KG1 (cell line): ENCODE results near the gene HINT3.
A peak's percentile ranks its signal among the peaks of the same experiment; 100 is the strongest.
"Not testable (repeated sequence)": the region's sequence is repeated elsewhere in the genome, so short reads cannot be mapped to it uniquely, and the experiment has no call there.

Source experiments
- DNase-seq: peaks from one replicate; lab custom pipeline; 2025; lab: John Stamatoyannopoulos, UW

HINT3 gene

GRCh38 chr6:125956506-125957390 lies at the start of gene HINT3:
HINT3 (plus strand) TSS chr6:125956770; CDS start chr6:125956978, 208 bp downstream.
- DNase-seq: peak; percentile 97

DNA sequence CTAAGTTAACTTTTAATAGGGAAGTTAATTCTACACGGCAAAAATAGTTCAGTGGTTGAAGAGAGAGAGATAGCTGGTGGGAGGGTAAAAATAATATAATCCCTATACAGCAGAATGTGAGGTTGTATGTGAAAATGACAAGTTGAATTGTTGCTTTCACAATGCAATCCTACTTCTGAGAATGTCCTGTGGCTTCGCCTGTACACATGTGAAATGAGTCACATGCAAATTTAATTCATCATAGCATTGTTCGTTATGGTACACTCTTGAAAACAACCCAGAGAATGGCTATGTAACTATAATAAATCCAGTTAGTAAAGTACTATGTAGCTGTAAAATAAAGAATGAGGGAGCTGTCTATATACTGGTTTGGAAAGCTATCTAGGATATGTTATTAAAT lies 46.0 kb upstream of the HINT3 start:
- DNase-seq: no peak

DNA sequence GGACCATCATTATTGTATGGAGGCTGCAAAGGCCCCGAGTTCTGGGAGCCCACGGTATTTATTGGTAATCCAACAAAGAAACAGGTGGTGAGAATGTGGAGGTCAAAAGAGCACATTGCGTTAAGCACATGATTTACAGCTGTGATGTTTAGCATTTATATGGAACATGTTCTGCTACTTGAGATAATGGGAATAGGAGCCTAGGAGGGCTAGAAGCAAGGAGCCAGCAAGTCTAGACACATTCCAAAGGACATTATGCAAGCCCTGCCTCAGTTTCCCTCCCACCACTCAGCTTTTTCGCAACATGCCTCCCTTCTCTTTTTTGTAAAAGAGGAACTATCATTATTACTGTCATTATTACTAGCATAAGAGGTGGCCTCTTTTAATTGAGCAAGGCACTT lies 45.5 kb upstream of the HINT3 start:
- not testable (repeated sequence) for DNase-seq

DNA sequence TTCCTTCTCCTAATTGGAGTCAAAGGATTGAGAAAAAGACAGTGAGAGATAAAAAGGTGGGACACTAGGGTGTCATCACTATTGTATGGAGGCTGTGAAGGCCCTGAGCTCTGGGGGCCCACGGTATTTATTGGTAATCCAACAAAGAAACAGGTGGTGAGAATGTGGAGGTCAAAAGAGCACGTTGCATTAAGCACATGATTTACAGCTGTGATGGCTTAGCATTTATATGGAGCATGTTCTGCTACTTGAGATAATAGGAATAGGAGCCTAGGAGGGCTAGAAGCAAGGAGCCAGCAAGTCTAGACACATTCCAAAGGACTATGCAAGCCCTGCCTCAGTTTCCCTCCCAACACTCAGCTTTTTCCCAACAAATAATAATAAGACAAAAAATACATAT lies 44.1 kb upstream of the HINT3 start:
- DNase-seq: not testable (repeated sequence)

GRCh38 chr6:125913145-125913544 lies 43.4 kb upstream of the HINT3 start:
- no peak for DNase-seq

DNA sequence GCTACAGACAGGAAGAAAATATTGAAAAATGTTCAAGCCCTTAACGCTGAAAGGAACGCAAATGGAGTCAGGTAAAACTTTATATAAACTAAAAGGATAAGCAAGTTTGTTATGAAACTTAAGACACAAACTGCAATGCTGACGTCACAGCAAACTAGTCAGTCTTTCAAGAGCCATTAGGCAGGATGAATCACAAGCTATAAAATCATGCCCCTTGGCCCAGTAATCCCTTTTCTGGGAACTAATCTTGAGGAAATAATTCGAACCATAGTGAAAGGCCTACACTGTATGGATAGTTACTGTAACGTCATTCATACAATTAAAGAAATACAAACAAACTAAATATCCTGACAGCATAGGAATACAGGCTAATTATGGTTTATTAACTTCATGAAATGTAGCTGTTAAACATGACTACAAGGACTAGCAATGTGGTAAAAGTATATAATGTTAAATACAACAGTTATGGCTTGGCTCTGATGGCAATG lies 42.7 kb upstream of the HINT3 start:
- no peak for DNase-seq

DNA sequence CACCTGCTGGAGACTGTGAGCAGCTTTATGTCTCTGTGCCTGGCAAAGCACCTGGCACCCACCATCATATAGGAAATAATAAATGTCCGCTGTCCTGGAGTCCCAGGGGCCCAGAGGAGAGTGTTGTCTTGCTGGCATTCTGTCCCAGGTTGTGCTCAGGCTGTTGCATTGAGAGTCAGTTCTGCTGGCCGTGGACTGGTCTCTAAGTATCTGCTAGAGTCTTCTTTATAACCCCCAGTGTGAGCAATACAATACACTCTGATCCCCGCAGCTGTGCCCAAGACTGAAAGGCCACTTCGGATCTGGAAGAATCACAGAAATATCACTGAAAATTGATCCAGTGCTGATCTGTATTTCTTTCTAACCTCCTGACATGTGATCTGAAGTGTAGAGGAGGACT lies 38.3 kb upstream of the HINT3 start:
- DNase-seq: no peak

DNA sequence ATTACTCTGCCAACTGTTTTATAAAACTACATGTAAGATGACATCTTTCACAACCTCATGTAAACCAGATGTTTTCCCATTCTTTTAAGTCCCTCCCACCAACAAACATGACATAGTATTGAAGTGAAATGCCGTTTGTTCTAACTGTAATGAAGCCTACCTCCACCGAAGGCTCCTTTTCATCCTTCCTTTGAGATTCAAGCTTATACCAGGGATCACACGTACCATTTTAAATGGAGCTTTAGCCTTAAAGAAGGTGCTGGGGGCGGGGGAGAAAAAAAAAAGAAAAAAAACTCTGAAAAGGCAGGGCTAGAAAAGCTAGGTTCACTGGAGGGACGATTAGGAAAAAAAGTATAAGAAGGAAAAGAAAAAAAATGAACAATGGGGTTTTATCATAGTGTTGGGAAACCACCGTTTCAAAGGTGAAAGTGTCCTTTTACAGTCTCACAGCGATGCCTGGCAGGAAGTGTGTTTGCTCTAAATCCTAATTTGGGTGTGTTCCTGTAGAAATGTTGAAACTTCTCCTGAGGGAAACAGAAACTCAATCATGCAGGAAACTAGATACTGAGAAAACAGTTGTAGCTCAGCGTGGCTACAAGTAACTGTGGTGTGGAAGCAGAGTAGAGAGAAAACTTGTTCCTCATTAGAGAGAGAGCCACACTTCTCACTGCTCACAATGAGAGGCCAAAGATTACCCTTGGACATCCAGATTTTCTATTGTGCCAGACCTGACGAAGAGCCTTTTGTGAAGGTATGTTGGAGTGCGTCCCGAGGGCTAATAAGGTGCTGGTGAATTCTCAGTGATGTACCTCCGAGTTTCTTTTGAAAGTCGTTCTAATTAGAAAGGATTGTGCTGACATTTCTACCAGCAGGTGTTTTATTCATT lies 37.6 kb upstream of the HINT3 start:
- DNase-seq: peak; percentile 34

DNA sequence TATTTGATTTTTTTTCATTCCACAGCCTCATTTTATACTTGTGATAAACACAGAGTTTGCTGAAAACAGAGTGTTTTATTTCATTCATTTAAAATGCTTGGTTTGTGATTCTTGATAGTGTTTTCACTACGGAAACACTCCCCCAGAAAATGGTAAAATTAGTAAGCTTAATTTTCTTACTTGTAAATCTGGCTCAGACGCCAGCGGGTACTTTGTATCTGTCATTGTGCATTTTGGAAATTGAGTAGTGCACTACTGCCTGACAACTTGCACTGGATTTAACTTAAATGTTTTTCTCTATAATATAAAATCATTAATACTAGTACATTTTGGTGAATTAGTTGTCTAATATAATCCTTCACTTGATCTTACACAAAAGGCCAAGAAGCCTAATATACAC lies 37.0 kb upstream of the HINT3 start:
- no peak for DNase-seq

- no peak for DNase-seq
Observed at GRCh38 chr6:125922322-125922860, 34.2 kb upstream of the HINT3 start.

- no peak for DNase-seq
Observed at GRCh38 chr6:125923366-125923877, 33.1 kb upstream of the HINT3 start.

- no peak for DNase-seq
Observed at GRCh38 chr6:125924169-125924568, 32.4 kb upstream of the HINT3 start.

DNA sequence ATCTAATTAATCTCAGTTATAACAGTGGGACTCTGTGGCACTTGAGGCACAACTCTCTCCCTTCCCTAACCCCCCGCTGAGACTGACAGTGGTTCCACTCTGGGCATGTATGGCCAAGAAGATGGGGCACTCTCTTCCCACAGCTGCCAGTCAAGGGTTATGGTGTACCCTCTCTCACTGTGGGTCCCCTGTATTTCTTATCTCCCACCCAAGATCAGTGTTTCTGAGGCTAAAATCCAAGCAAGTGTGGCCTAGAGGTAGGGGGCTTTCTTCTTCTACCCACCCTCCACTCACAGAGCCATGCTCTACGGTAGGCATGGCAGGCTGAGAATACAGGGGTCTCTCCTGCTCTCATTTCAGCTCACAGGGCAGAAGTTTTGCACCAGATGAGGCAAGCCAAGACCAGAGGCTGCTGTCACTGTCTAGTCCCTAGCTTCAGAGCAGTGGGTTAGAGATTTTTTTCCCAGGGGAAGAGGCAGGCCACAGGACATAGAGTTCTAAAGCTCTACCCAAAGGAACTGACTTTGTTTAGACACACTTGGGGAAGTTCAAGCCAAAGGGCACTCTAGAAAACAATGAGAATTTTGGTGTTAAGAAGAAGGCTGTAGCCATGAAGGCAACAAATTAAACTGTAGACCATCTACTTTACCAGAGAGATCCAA lies 31.7 kb upstream of the HINT3 start:
- no peak for DNase-seq

DNA sequence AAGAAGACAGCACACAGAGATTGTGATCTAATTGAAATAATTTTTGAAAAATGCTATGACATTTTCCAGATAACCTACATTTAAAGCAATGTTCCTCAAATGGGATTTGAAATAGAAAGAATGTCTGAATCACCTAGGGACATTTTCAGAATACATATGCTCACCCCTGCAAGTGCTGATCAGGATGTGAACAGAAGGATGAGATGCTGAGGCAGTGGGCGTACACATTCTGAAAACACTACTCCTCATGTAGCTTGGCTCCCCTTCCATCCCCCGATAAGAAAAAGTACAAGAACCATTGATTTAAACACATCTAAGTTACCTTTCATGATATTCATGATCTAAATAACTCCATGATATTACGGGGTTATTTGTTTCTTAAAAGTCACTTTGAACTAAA lies 29.9 kb upstream of the HINT3 start:
- DNase-seq: no peak

GRCh38 chr6:125927761-125928160 lies 28.8 kb upstream of the HINT3 start:
- DNase-seq: no peak

DNA sequence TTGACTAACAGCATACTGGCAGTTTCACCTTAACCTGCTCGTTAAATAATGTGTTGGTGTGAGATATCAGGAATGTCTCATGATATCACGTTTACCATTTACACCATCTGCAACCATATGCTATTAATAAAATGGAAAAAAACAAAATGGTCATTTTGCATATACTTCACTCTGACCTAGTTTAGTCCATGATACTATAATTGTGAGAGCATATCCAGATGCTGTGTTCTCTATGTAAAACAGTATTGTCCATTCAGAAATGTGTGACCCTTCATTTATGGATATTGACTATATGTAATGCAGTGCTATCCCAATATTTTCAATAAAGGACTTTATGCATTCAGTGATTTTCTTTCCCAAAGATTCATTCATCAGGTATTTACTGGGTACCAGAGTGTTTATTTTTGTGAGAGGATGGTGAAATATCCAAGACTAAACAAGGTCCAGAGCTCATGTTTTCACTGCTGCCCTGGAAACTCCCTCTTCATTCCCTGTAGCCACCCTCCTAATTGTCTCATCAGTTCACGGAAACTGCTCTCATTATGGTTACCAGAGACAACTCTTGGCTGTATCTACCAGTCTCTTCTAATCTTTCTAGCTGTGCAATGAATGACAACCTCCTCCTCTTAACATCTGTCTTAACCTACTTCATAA lies 25.7 kb upstream of the HINT3 start:
- no peak for DNase-seq

GRCh38 chr6:125931733-125932450 lies 24.7 kb upstream of the HINT3 start:
- DNase-seq: no peak

DNA sequence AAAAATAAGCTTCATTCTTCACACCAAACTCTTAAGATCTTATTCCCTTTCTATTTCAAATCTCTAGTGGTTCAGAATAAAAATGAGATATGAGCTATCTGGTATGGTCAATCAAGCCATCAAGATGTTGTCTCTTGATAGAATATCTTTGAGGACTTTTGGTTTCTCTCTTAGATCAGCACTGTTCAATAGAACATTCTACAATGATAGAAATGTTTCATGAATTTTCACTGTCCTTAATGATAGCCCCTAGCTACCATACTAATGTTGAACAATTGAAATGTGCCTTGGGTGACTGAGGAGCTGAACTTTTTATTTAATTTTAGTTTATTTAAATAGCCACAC lies 24.1 kb upstream of the HINT3 start:
- DNase-seq: no peak

DNA sequence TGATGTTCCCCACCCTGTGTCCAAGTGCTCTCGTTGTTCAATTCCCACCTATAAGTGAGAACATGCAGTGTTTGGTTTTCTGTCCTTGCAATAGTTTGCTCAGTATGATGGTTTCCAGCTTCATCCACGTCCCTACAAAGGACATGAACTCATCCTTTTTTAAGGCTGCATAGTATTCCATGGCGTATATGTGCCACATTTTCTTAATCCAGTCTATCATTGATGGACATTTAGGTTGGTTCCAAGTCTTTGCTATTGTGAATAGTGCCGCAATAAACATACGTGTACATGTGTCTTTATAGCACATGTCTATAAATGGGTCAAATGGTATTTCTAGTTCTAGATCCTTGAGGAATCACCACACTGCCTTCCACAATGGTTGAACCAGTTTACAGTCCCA lies 21.1 kb upstream of the HINT3 start:
- DNase-seq: not testable (repeated sequence)

DNA sequence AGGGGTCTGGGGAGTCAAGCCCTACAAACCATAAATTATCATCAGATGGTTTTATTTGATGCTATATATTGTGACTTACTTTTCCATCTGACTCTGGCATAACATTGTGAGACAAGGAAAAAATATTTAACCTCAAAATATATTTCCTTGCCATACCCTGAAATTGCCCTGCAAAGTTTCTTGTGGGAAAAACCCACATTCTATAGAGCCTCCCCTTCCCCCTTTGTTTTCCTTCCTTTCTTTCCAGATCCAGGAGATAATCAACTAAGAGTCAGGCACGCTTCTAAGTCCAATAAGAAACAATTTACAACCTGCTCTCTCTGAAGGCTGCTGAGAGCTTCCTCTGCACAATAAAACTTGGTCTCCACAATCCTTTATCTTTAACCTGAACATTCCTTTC lies 17.5 kb upstream of the HINT3 start:
- no peak for DNase-seq

- no peak for DNase-seq
Observed at GRCh38 chr6:125939791-125940190, 16.8 kb upstream of the HINT3 start.
